Epithelial cell of esophagus (primary cell): ENCODE data around the gene CCDC83.
A peak's percentile ranks its signal among the peaks of the same experiment; 100 is the strongest.

Source experiments
- DNase-seq: peaks from one replicate; pipeline ENCODE4 v3.0.0; 2010; ENCODE audit warnings: low read depth
- H3K4me3 ChIP-seq: 2 replicates; pipeline ENCODE4 v1.5.1; 2011; ENCODE audit warnings: mild to moderate bottlenecking, low read length, control low read depth
- TF ChIP-seq, protein P1 (sequence below): IDR thresholded peaks from 2 replicates; pipeline ENCODE4 v1.5.1; 2011; ENCODE audit warnings: low read depth, mild to moderate bottlenecking, low read length, control low read depth, inconsistent platforms; ENCODE audit not compliant: insufficient read depth; ENCODE audit errors: missing control alignments

CCDC83 gene

DNA sequence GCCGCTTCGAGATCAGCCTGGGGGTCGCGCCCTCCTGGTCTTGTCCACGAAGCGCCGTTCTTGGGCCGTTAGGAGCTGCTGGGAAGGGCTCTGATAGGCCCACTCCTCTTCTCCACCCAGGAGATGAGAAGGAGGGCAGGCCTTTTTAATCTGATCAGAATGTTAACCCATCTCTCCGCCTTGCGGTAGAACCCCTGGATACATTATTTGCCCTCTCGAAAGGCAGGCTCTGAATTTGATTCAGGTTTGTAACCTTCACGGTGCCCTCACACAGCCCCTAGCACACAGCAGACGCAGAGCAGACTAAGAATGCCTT is at the start of gene CCDC83:
CCDC83 (plus strand) TSS at position 43 of the 316 bp plus-strand sequence. CDS start 9,741 bp downstream, outside the sequence.
- H3K4me3 ChIP-seq, result peak within 1 kb of the TSS; percentile 53
- TF ChIP-seq, protein P1, sequence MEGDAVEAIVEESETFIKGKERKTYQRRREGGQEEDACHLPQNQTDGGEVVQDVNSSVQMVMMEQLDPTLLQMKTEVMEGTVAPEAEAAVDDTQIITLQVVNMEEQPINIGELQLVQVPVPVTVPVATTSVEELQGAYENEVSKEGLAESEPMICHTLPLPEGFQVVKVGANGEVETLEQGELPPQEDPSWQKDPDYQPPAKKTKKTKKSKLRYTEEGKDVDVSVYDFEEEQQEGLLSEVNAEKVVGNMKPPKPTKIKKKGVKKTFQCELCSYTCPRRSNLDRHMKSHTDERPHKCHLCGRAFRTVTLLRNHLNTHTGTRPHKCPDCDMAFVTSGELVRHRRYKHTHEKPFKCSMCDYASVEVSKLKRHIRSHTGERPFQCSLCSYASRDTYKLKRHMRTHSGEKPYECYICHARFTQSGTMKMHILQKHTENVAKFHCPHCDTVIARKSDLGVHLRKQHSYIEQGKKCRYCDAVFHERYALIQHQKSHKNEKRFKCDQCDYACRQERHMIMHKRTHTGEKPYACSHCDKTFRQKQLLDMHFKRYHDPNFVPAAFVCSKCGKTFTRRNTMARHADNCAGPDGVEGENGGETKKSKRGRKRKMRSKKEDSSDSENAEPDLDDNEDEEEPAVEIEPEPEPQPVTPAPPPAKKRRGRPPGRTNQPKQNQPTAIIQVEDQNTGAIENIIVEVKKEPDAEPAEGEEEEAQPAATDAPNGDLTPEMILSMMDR, result no peak
- DNase-seq, result no peak

DNA sequence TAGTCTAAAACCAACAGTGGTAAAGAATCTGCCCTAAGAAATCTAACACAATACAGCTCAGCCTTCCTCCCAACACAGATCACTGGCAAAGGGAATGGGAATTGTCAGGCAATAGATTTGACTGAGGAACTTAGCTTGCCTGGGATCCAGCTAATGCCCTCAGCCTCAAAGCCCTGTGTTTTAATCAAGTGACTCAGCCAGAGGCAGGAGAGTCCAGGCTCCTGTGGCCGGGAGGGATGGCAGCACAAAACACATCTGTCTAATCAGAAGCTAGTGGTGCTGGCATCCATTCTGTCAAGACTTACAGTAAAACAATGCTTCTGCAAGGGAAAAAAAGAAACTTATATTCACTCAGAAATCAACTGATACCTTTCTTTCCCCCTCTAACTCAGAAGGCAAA is 49.8 kb upstream of the CCDC83 start:
- TF ChIP-seq, protein P1, result no peak
- DNase-seq, result no peak

DNA sequence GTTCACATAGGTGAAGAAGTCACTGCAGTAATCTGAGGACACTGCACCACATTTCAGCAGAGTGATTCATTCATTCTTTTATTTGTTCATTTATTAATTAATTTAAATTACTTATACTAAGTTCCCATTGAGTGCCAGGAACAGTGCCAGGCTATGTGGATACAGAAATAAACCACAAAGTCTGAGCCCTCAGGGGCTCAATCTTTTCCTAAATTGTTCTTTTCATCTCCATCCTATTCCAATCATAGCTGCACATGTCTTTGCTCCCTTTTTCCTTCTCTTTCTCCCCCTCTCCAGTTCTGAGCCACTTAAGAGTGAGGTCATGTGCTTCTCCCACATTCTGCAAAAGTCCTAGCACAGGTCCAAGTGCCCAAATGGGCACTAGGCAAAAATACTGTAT is 49.2 kb upstream of the CCDC83 start:
- H3K4me3 ChIP-seq, result no peak overlapping the region
- TF ChIP-seq, protein P1, result no peak
- no peak for DNase-seq

More for the DNA sequence above, 49.8 kb upstream of the CCDC83 start:
- no peak overlapping the region for H3K4me3 ChIP-seq

DNA sequence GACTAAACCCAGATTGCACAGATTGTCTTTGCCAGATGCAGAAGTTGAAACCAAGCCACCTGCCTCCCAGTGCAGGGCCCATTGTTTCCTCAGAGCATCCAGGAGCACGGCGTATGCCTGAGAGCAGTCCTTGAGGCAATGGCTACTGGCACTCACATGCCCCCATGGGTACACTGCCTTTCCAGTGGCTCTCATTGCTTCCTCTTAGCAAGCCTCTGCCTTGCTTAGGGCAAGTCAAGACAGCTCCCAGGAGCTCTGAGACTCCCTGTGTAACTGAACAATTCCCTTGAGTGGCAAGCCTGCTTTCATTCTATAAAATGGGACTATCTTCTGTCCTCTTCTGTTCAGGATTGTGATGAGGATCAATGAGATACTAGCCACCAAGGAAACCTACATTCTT is 48.3 kb upstream of the CCDC83 start:
- peak; percentile 82 for DNase-seq

DNA sequence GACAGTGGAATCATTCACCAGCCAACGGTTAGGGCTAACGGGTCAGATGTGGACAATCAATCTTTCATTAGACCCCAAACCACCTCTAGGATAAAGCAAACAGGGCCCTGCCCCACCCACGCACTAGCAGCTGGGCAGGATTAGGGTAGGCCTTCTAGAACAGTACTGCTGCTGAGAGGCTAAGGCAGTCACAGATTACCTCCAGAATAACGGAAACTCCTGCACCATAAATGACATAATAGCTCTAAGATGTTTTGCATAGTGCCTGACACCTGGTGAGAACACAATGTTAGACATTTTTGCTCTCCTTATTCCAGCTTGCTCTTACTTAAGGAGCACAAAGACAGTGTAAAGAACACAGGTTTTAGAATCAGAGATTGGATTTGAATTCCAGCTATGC is 46.0 kb upstream of the CCDC83 start:
- no peak overlapping the region for H3K4me3 ChIP-seq
- DNase-seq, result no peak
- TF ChIP-seq, protein P1, result no peak

More for the DNA sequence above, 48.3 kb upstream of the CCDC83 start:
- TF ChIP-seq, protein P1, result no peak
- no peak overlapping the region for H3K4me3 ChIP-seq

DNA sequence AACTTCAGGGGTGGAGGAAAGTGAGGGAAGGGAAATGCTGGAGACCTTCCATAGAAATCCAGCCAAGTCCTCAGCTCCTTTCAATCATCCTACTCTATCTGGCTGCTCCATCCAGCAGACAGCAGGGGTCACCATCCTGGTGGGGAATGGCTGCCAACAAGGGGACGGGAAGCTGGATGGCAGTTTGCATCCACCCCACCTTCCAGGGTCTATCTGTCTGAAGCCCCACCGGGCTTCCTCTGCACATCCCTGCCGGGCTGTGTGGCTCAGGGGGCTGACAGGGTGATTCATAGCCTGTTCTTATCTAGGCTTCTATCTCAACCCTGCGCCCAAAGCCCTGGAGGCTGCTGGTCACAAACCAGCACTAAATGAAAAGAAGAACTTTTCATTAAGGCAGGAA is 45.3 kb upstream of the CCDC83 start:
- TF ChIP-seq, protein P1, result no peak
- no peak for DNase-seq
- H3K4me3 ChIP-seq, result no peak overlapping the region

DNA sequence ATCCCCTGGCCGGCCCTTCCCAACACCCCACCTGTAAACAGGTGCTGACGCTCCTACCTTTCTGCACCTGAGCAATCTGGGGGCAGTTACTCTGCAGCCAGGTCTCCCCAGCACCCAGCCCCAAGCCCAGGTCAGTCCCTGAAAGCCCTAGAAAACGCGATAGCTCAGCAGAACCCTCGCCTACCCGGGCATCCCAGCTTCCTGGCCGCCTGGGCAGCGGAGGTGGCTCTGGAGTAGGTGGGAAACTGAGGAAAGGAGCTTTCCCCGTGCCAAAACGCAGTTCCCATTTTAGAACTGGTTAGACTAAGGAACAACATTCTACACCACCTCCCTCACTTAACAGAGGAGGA is 44.7 kb upstream of the CCDC83 start:
- peak overlapping the region; percentile 48 for H3K4me3 ChIP-seq
- TF ChIP-seq, protein P1, result no peak
- DNase-seq, result no peak
